Loucy (cell line): ENCODE measurements around the gene CALN1.

ENCODE experiments used
- H2AFZ ChIP-seq: fragments of 200-600 bp; sonication (generic); 2 replicates; pipeline ENCODE4 v1.6.0; 2016; ENCODE audit warnings: antibody characterized with exemption, mild to moderate bottlenecking, low read length, moderate library complexity
- H3F3A ChIP-seq: fragments of 200-600 bp; 2 replicates; pipeline ENCODE4 v1.6.0; 2016; ENCODE audit warnings: antibody characterized with exemption, low read depth, mild to moderate bottlenecking
- H3K27me3 ChIP-seq: fragments of 200-600 bp; sonication (generic); 2 replicates; pipeline ENCODE4 v1.6.1; 2014; ENCODE audit warnings: low read length, mild to moderate bottlenecking; ENCODE audit not compliant: insufficient read depth, poor library complexity, severe bottlenecking
- H3K36me3 ChIP-seq: fragments of 200-600 bp; sonication (generic); 2 replicates; pipeline ENCODE4 v1.6.1; 2016; ENCODE audit warnings: low read length; ENCODE audit not compliant: insufficient read depth
- H3K4me1 ChIP-seq: fragments of 200-600 bp; sonication (generic); 2 replicates; pipeline ENCODE4 v1.5.1; 2014; ENCODE audit warnings: low read length, mild to moderate bottlenecking; ENCODE audit not compliant: insufficient read depth, poor library complexity, severe bottlenecking
- H3K4me2 ChIP-seq: fragments of 200-600 bp; sonication (generic); 2 replicates; pipeline ENCODE4 v1.6.0; 2014; ENCODE audit warnings: antibody characterized with exemption, low read length, low read depth, mild to moderate bottlenecking; ENCODE audit not compliant: poor library complexity, severe bottlenecking
- H3K4me3 ChIP-seq: fragments of 200-600 bp; sonication (generic); 2 replicates; pipeline ENCODE4 v1.5.1; 2014; ENCODE audit warnings: low read length, mild to moderate bottlenecking, mixed read lengths; ENCODE audit not compliant: poor library complexity, severe bottlenecking
- H3K79me2 ChIP-seq: fragments of 200-600 bp; sonication (generic); 2 replicates; pipeline ENCODE4 v1.6.1; 2014; ENCODE audit warnings: low read length; ENCODE audit not compliant: insufficient read depth
- H3K9ac ChIP-seq: fragments of 200-600 bp; sonication (generic); 2 replicates; pipeline ENCODE4 v1.6.0; 2014; ENCODE audit warnings: mild to moderate bottlenecking, low read depth, low read length, moderate library complexity; ENCODE audit not compliant: poor library complexity, severe bottlenecking
- H3K9me2 ChIP-seq: fragments of 200-600 bp; sonication (generic); replicated peaks from 2 replicates; pipeline ENCODE4 v1.6.1; 2016; ENCODE audit warnings: low read depth, low read length, mixed read lengths
- H3K9me3 ChIP-seq: fragments of 200-600 bp; sonication (generic); 2 replicates; pipeline ENCODE4 v1.6.1; 2014; ENCODE audit warnings: mild to moderate bottlenecking, antibody characterized with exemption, low read length, low read depth; ENCODE audit not compliant: insufficient read depth
- H4K20me1 ChIP-seq: fragments of 200-600 bp; sonication (generic); 2 replicates; pipeline ENCODE4 v1.6.0; 2014; ENCODE audit warnings: antibody characterized with exemption, low read length, mild to moderate bottlenecking; ENCODE audit not compliant: insufficient read depth, poor library complexity, severe bottlenecking
- EZH2phosphoT487 ChIP-seq: fragments of 200-600 bp; IDR thresholded peaks from 2 replicates; pipeline ENCODE4 v1.6.1; 2018; ENCODE audit warnings: antibody characterized with exemption, mild to moderate bottlenecking, moderate library complexity, borderline replicate concordance
- TF ChIP-seq, protein P1 (sequence below): fragments of 200-600 bp; sonication (generic); conservative IDR thresholded peaks from 2 replicates; pipeline ENCODE4 v1.5.1; 2014; ENCODE audit warnings: mild to moderate bottlenecking, antibody characterized with exemption, low read length

Gene CALN1

DNA sequence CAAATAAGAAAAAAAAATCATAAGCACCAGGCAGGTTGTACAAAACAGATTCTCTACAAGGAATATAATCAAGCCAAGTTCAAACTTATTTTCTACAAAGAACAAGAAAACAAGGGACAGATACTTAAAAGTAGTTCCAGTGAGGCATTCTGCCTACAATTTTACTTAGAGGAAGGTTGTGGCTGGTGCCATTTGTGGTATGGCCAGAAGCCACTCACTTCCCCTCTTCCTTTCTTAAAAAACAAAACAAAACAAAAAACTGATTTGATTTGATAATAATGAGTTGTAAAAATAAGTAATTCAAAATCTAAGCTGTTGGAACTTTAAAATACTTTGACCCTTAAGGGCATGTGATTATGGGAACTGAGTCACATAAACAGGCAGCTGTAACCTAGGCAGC, 420.6 kb downstream of the CALN1 start:
- H3K4me3 ChIP-seq: no peak overlapping the region
- H3K9me3 ChIP-seq: peaks cover 4% of the 10 kb centered on the region; the same call in 1 of the 2 replicates
- TF ChIP-seq EZH2phosphoT487: no peak
- TF ChIP-seq, protein P1, sequence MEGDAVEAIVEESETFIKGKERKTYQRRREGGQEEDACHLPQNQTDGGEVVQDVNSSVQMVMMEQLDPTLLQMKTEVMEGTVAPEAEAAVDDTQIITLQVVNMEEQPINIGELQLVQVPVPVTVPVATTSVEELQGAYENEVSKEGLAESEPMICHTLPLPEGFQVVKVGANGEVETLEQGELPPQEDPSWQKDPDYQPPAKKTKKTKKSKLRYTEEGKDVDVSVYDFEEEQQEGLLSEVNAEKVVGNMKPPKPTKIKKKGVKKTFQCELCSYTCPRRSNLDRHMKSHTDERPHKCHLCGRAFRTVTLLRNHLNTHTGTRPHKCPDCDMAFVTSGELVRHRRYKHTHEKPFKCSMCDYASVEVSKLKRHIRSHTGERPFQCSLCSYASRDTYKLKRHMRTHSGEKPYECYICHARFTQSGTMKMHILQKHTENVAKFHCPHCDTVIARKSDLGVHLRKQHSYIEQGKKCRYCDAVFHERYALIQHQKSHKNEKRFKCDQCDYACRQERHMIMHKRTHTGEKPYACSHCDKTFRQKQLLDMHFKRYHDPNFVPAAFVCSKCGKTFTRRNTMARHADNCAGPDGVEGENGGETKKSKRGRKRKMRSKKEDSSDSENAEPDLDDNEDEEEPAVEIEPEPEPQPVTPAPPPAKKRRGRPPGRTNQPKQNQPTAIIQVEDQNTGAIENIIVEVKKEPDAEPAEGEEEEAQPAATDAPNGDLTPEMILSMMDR: no peak
- no peaks in the 10 kb centered on the region for H3F3A ChIP-seq
- H3K27me3 ChIP-seq: no peaks in the 10 kb centered on the region
- no peak overlapping the region for H2AFZ ChIP-seq
- no peaks in the 10 kb centered on the region for H3K9me2 ChIP-seq
- H3K9ac ChIP-seq: no peak overlapping the region
- H3K4me1 ChIP-seq: no peaks in the 10 kb centered on the region
- H3K36me3 ChIP-seq: no peaks in the 10 kb centered on the region
- no peak overlapping the region for H3K4me2 ChIP-seq
- H4K20me1 ChIP-seq: no peaks in the 10 kb centered on the region
- H3K79me2 ChIP-seq: no peaks in the 10 kb centered on the region

DNA sequence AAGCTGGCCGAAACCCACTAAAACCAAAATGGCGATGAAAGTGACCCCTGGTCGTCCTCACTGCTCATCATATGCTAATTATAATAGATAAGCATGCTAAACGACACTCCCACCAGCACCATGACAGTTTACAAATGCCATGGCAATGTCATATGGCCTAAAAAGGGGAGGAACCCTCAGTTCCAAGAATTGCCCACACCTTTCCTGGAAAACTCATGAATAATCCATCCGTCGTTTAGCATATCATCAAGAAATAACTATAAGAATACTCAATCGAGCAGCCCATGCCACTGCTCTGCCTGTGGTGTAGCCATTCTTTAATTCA, 422.0 kb downstream of the CALN1 start:
- no peak overlapping the region for H3K9ac ChIP-seq
- no peak overlapping the region for H2AFZ ChIP-seq
- H3K36me3 ChIP-seq: no peaks in the 10 kb centered on the region
- no peaks in the 10 kb centered on the region for H3K79me2 ChIP-seq
- H3K4me3 ChIP-seq: no peak overlapping the region
- TF ChIP-seq EZH2phosphoT487: no peak
- TF ChIP-seq, protein P1: no peak
- H3K9me3 ChIP-seq: peaks cover 4% of the 10 kb centered on the region; the same call in 1 of the 2 replicates
- no peaks in the 10 kb centered on the region for H3F3A ChIP-seq
- no peak overlapping the region for H3K4me2 ChIP-seq
- H3K9me2 ChIP-seq: no peaks in the 10 kb centered on the region
- no peaks in the 10 kb centered on the region for H3K4me1 ChIP-seq
- H4K20me1 ChIP-seq: no peaks in the 10 kb centered on the region
- H3K27me3 ChIP-seq: no peaks in the 10 kb centered on the region

DNA sequence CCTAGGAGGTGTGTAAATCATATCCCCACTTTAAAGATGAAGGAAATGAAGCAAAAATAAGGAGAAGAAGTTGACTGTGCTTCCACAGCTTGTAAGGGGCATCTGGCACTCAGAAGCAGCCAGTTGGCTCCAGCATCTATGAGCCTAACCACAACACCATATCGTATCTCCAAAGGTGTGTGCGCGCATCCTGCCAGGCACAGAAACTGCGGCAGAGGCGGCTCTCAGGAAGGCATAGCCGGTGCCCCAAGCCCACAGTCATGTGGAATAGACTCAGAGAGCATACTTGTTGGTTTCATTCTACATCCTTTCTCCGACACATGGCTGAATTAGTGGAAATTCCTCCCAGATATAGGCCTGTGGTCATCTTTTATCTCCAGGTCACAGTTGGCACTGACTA, 423.9 kb downstream of the CALN1 start:
- H4K20me1 ChIP-seq: no peaks in the 10 kb centered on the region
- no peaks in the 10 kb centered on the region for H3K36me3 ChIP-seq
- H3K9me3 ChIP-seq: peaks cover 4% of the 10 kb centered on the region; the same call in 1 of the 2 replicates
- no peaks in the 10 kb centered on the region for H3K4me1 ChIP-seq
- no peak overlapping the region for H3K9ac ChIP-seq
- no peaks in the 10 kb centered on the region for H3K9me2 ChIP-seq
- no peak overlapping the region for H3K4me2 ChIP-seq
- no peaks in the 10 kb centered on the region for H3K27me3 ChIP-seq
- no peaks in the 10 kb centered on the region for H3F3A ChIP-seq
- H3K4me3 ChIP-seq: no peak overlapping the region
- no peaks in the 10 kb centered on the region for H3K79me2 ChIP-seq
- no peak overlapping the region for H2AFZ ChIP-seq
- TF ChIP-seq, protein P1: no peak
- TF ChIP-seq EZH2phosphoT487: no peak
